ENCODE results near the gene RPL35. TPM values are rescaled to one million over a fixed set of nuclear protein-coding genes. Genes with fewer than 3 reads are reported as not detected.
A peak's percentile ranks its signal among the peaks of the same experiment; 100 is the strongest.

The RPL35 gene
- total RNA-seq, 6 experiments from 2014 or later = 372 to 1,299 (median 414) TPM

GRCh38 chr9:124869986-124870560 is 8.3 kb upstream of the RPL35 start:
- TF ChIP-seq POLR2A (IDR thresholded peaks at IDR 0.05) (peak; percentile 39), CTCF (IDR thresholded peaks at IDR 0.05) (no peak)
- intact Hi-C loops (cut with DNase I) = no loop called here
- no peaks in the 10 kb centered on the region for H3K9me3 ChIP-seq
- peak in 2 of 3 donors; percentile 63 to 65 for DNase-seq
- peak overlapping the region; percentile 76 to 98 (median 85) for H3K4me3 ChIP-seq
- 6% methylated on average over 11 of the region's 12 CpGs for WGBS (ENCODE audit: insufficient coverage, low coverage, low lambda C conversion rate, missing lambda C conversion rate)
- H3K27ac ChIP-seq = peak overlapping the region; percentile 67 to 92 (median 79)
- peak; percentile 17 to 50 (median 24) for ATAC-seq
- H3K36me3 ChIP-seq = peaks cover 0 to 14% (median 7%) of the 10 kb centered on the region in 4 donors
- H3K27me3 ChIP-seq = no peaks in the 10 kb centered on the region
- H3K4me1 ChIP-seq = peaks cover 0 to 26% (median 7%) of the 10 kb centered on the region in 4 donors

- Histone ChIP-seq H3K27me3 (no peaks in the 10 kb centered on the region), H3K4me1 (peaks cover 0 to 24% (median 7%) of the 10 kb centered on the region in 4 donors), H3K4me3 (peak overlapping the region; percentile 76 to 98 (median 85)), H3K9me3 (no peaks in the 10 kb centered on the region), H3K27ac (peak overlapping the region; percentile 67 to 92 (median 79)), H3K36me3 (peaks cover 0 to 9% (median 4%) of the 10 kb centered on the region in 4 donors)
- peak in 2 of 3 donors; percentile 43 to 54 for DNase-seq
- intact Hi-C loops (cut with DNase I) = no loop called here
- TF ChIP-seq CTCF (IDR thresholded peaks at IDR 0.05) (no peak), POLR2A (IDR thresholded peaks at IDR 0.05) (no peak)
- WGBS (ENCODE audit: insufficient coverage, low coverage, low lambda C conversion rate, missing lambda C conversion rate) = under 1% methylated on average over 26 of the region's 41 CpGs
- ATAC-seq = peak; percentile 14 to 35 (median 29)
Measured at GRCh38 chr9:124869466-124869985, 7.8 kb upstream of the RPL35 start.

GRCh38 chr9:124868511-124869465 is 7.0 kb upstream of the RPL35 start:
- ATAC-seq (peak; percentile 92 to 97 (median 94)), DNase-seq (peak; percentile 92 to 93 (median 93))
- Histone ChIP-seq H3K27me3 (no peaks in the 10 kb centered on the region), H3K4me3 (peak overlapping the region; percentile 76 to 98 (median 85)), H3K27ac (peak overlapping the region; percentile 67 to 92 (median 79)), H3K36me3 (peaks cover 0 to 3% (median under 1%) of the 10 kb centered on the region in 4 donors), H3K4me1 (peaks cover 0 to 24% (median 7%) of the 10 kb centered on the region in 4 donors), H3K9me3 (no peaks in the 10 kb centered on the region)
- WGBS (ENCODE audit: insufficient coverage, low coverage, low lambda C conversion rate, missing lambda C conversion rate) = 0% methylated on average over 10 of the region's 101 CpGs
- TF ChIP-seq POLR2A (IDR thresholded peaks at IDR 0.05) (peak; percentile 97), CTCF (IDR thresholded peaks at IDR 0.05) (no peak)
- intact Hi-C loops (cut with DNase I) = no loop called here

GRCh38 chr9:124863371-124863871 is 1.7 kb upstream of the RPL35 start:
- Histone ChIP-seq H3K36me3 (peaks cover 0 to 23% (median 13%) of the 10 kb centered on the region in 4 donors), H3K4me3 (no peak overlapping the region), H3K27me3 (no peaks in the 10 kb centered on the region), H3K9me3 (no peaks in the 10 kb centered on the region), H3K27ac (no peak overlapping the region), H3K4me1 (peaks cover 0 to 22% (median 5%) of the 10 kb centered on the region in 4 donors)
- ATAC-seq (no peak), DNase-seq (no peak)
- TF ChIP-seq POLR2A (IDR thresholded peaks at IDR 0.05) (no peak), CTCF (IDR thresholded peaks at IDR 0.05) (no peak)
- 68% methylated on average over 6 of the region's 7 CpGs for WGBS (ENCODE audit: insufficient coverage, low coverage, low lambda C conversion rate, missing lambda C conversion rate)
- intact Hi-C loops (cut with DNase I) = no loop called here
